ENCODE data around the gene NXPH3.

GRCh38 chr17:49564638-49565037 lies 11.0 kb upstream of the NXPH3 start:
- TF ChIP-seq CTCF (IDR thresholded peaks at IDR 0.05) (no peak), POLR2AphosphoS5 (IDR thresholded peaks at IDR 0.05) (no peak)
